Lung (tissue), 12 donors: ENCODE results near the gene FOXE3. TPM values are rescaled to one million over a fixed set of nuclear protein-coding genes. Genes with fewer than 3 reads are reported as not detected.

Experiments used
- ATAC-seq: fragments of 200-7000 bp; cut with Tn5 transposase; one replicate; pipeline ENCODE4 v1.9.1; 2020; ENCODE audit warnings: moderate number of reproducible peaks; ENCODE audit not compliant: insufficient read depth, low FRiP score
- DNase-seq, 3 donors: peaks; one replicate each; pipeline ENCODE4 v3.0.0-alpha.2; 2013 to 2017
- H3K27ac ChIP-seq, 2 donors: one replicate each; pipeline ENCODE4 v1.5.1; 2013; ENCODE audit warnings: mild to moderate bottlenecking in 2 of 2, moderate library complexity in 2 of 2, control low read depth in 1 of 2, inconsistent platforms in 1 of 2, low read depth in 1 of 2, low read length in 1 of 2
- H3K27me3 ChIP-seq, 3 donors: one replicate each; pipeline ENCODE4 v1.5.1; 2013; ENCODE audit warnings: low read length in 2 of 3; ENCODE audit not compliant: control insufficient read depth in 3 of 3, insufficient read depth in 3 of 3
- H3K36me3 ChIP-seq, 4 donors: one replicate each; pipeline ENCODE4 v1.5.1; 2013; ENCODE audit warnings: low read length in 4 of 4, mild to moderate bottlenecking in 1 of 4, moderate library complexity in 1 of 4; ENCODE audit not compliant: control insufficient read depth in 4 of 4, insufficient read depth in 4 of 4
- H3K4me1 ChIP-seq, 5 donors: one replicate each; pipeline ENCODE4 v1.5.1; 2013; ENCODE audit warnings: low read length in 5 of 5, mild to moderate bottlenecking in 2 of 5, moderate library complexity in 1 of 5; ENCODE audit not compliant: control insufficient read depth in 5 of 5, insufficient read depth in 5 of 5
- H3K4me3 ChIP-seq: one replicate; pipeline ENCODE4 v1.5.1; 2013; ENCODE audit warnings: mild to moderate bottlenecking, control low read depth, moderate library complexity
- H3K9ac ChIP-seq, 2 donors: one replicate each; pipeline ENCODE4 v1.5.1; 2013; ENCODE audit warnings: low read length in 2 of 2, control low read depth in 1 of 2; ENCODE audit not compliant: insufficient read depth in 1 of 2
- H3K9me3 ChIP-seq, 4 donors: one replicate each; pipeline ENCODE4 v1.5.1; 2013; ENCODE audit warnings: low read length in 3 of 4, mild to moderate bottlenecking in 1 of 4, moderate library complexity in 1 of 4; ENCODE audit not compliant: control insufficient read depth in 4 of 4, insufficient read depth in 3 of 4
- CTCF ChIP-seq: IDR thresholded peaks from 2 replicates; pipeline ENCODE4 v1.5.1; 2012; ENCODE audit warnings: mild to moderate bottlenecking; ENCODE audit errors: control extremely low read depth, extremely low read depth
- WGBS, 2 donors: extraction: QIAGEN DNeasy Blood & Tissue Kit; methylation state at CpG; one replicate each; pipeline ENCODE4 v1.1.7; 2013; 5-methylcytosine and 5-hydroxymethylcytosine counted together
- polyA plus RNA-seq, 2 donors: library from polyadenylated mRNA; stranded (reverse); fragments of 200-250 nt; gene quantifications; one replicate each; pipeline ENCODE4 v1.2.1, GENCODE V29; 2013
- total RNA-seq, 2 donors: library from RNA; depleted of rRNA in 1 of 2; stranded (reverse); fragments of >200 nt in 1 of 2; gene quantifications; one replicate each; pipeline ENCODE4 v1.2.1, GENCODE V29; 2014 to 2021
- donor health status: control.
- donor health status: control.
- donor health status: Bipolar disorder and iron deficiency.
- donor health status: healthy.
- donor health status: DM: yes; HTN: yes; CAD: no.

Gene FOXE3
- total and polyA plus RNA-seq, 4 donors = 0.01 TPM; not detected in 3

- no peak for ATAC-seq
- no peak overlapping the region for H3K27ac ChIP-seq
Observed at GRCh38 chr1:47384083-47384482, 32.0 kb upstream of the FOXE3 start.

GRCh38 chr1:47385020-47385419 lies 31.1 kb upstream of the FOXE3 start:
- 90 to 92% methylated on average over 6 of the region's 6 CpGs for WGBS, 2 donors
- peaks cover 0 to 13% (median 0%) of the 10 kb centered on the region in 5 donors for H3K4me1 ChIP-seq
- no peak for TF ChIP-seq CTCF
- H3K27me3 ChIP-seq = no peaks in the 10 kb centered on the region
- H3K9me3 ChIP-seq = peaks cover 0 to 2% (median 0%) of the 10 kb centered on the region in 4 donors
- peaks cover 0 to 5% (median 2%) of the 10 kb centered on the region in 4 donors for H3K36me3 ChIP-seq
- ATAC-seq (no peak), DNase-seq (no peak)
- H3K4me3 ChIP-seq = no peak overlapping the region
- no peak overlapping the region for H3K9ac ChIP-seq
- H3K27ac ChIP-seq = no peak overlapping the region

More at GRCh38 chr1:47384083-47384482, 32.0 kb upstream of the FOXE3 start:
- no peak for TF ChIP-seq CTCF
- Histone ChIP-seq H3K36me3 (peaks cover 0 to 8% (median 4%) of the 10 kb centered on the region in 4 donors), H3K9ac (no peak overlapping the region), H3K27me3 (no peaks in the 10 kb centered on the region), H3K9me3 (peaks cover 0 to 2% (median 0%) of the 10 kb centered on the region in 4 donors), H3K4me3 (no peak overlapping the region), H3K4me1 (peaks cover 0 to 13% (median 0%) of the 10 kb centered on the region in 5 donors)
- no peak for DNase-seq
- 96 to 97% methylated on average over 3 of the region's 3 CpGs for WGBS, 2 donors

- DNase-seq = no peak
- Histone ChIP-seq H3K9me3 (peaks cover 0 to 2% (median 0%) of the 10 kb centered on the region in 4 donors), H3K4me1 (peaks cover 0 to 13% (median 0%) of the 10 kb centered on the region in 5 donors), H3K9ac (no peak overlapping the region), H3K36me3 (peaks cover 0 to 3% (median 0%) of the 10 kb centered on the region in 4 donors), H3K27me3 (no peaks in the 10 kb centered on the region), H3K27ac (no peak overlapping the region), H3K4me3 (no peak overlapping the region)
- TF ChIP-seq CTCF = no peak
- ATAC-seq = no peak
- WGBS, 2 donors = 97% methylated on average over 5 of the region's 5 CpGs
Observed at GRCh38 chr1:47386268-47386667, 29.8 kb upstream of the FOXE3 start.
